ENCODE measurements around the gene TLR10.

DNA sequence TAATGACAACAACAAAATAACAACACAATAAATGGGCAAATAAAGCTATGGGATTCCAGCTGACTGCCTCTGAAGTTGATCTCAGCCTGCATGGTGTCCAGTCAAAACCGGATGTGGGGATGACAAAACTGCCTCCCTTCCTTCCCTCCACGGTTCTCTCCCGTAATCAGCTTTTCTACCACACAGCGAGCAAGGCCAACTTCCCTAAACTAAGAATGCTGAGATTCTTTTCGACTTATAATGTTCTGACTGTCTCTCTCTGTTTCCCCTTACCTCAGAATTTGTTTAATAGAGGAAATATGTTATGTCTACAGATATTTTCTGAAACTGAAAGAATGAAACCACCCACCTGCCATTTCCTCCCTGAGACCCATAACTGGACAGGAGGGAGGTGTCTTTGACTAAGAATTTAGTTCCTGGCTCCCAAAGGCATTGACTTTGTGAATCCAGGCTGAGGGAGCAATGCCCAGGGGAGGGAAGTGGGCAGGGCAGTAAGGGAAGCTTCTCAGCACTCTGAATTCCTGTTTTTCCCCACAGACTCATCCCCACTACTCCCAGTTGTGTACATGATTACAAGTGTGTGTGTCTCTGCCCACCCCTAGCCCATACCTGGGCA lies 22.8 kb upstream of the TLR10 start:
- TF ChIP-seq CTCF (IDR thresholded peaks at IDR 0.05; ENCODE audit: borderline replicate concordance, extremely low read depth, low read length, poor library complexity, severe bottlenecking), result no peak
- no peak for TF ChIP-seq EZH2 (IDR thresholded peaks at IDR 0.05; ENCODE audit: borderline replicate concordance, low read depth, low read length, severe bottlenecking)
